Thyroid gland (tissue), 4 donors: Measurements from ENCODE around the gene SCD5. TPM values are rescaled to one million over a fixed set of nuclear protein-coding genes. Genes with fewer than 3 reads are reported as not detected.

Experiments
- DNase-seq, 2 donors: peaks; one replicate each; pipeline ENCODE4 v3.0.0-alpha.2; 2019
- H3K27ac ChIP-seq, 3 donors: fragments of 200-600 bp; sonication (generic); 1 replicate in 2 of 3; 2 replicates in 1 of 3; pipeline ENCODE4 v1.5.1; 2016 to 2019; ENCODE audit warnings: mild to moderate bottlenecking in 1 of 3, moderate library complexity in 1 of 3
- H3K27me3 ChIP-seq: fragments of 200-600 bp; sonication (generic); one replicate; pipeline ENCODE4 v1.5.1; 2019
- H3K36me3 ChIP-seq, 2 donors: fragments of 200-600 bp; sonication (generic); one replicate each; pipeline ENCODE4 v1.5.1; 2016 to 2019
- H3K4me1 ChIP-seq, 2 donors: fragments of 200-600 bp; sonication (generic); one replicate each; pipeline ENCODE4 v1.5.1; 2017 to 2019
- H3K4me3 ChIP-seq, 3 donors: fragments of 200-600 bp; sonication (generic); replicated peaks in 1 of 3; 1 replicate in 2 of 3; 2 replicates in 1 of 3; pipeline ENCODE4 v1.5.1; 2016; ENCODE audit warnings: mild to moderate bottlenecking in 1 of 3
- H3K9me3 ChIP-seq: fragments of 200-600 bp; sonication (generic); one replicate; pipeline ENCODE4 v1.5.1; 2017
- POLR2A ChIP-seq, 2 donors: fragments of 450-650 bp; IDR thresholded peaks; one replicate each; pipeline ENCODE4 v1.6.1; 2017; ENCODE audit warnings: antibody characterized with exemption in 2 of 2, mild to moderate bottlenecking in 2 of 2, moderate library complexity in 1 of 2
- WGBS, 2 donors: methylation state at CpG; one replicate each; pipeline ENCODE4 v1.1.5; 2017; 5-methylcytosine and 5-hydroxymethylcytosine counted together
- intact Hi-C: fragments of 100-400 bp; cut with DNase I; formaldehyde crosslinking; loops from one replicate; pipeline ENCODE4 v1.15.1; 2023
- total RNA-seq, 4 donors: library from RNA; depleted of rRNA; stranded (reverse); fragments of >200 nt; gene quantifications; one replicate each; pipeline ENCODE4 v1.2.3, GENCODE V29; 2016
- TF ChIP-seq, protein P1 (sequence below), 6 experiments: fragments of 200-600 bp in 3 of 6; fragments of 450-650 bp in 3 of 6; sonication (generic) in 3 of 6; IDR thresholded peaks; one replicate each; pipeline ENCODE4 v1.5.1; 2016 to 2019; ENCODE audit warnings: antibody characterized with exemption in 6 of 6, mild to moderate bottlenecking in 2 of 6, inconsistent platforms in 1 of 6, moderate library complexity in 1 of 6

The SCD5 gene
- total RNA-seq, 4 donors from 2014 or later: 47.0 to 96.4 (median 54.8) TPM

DNA sequence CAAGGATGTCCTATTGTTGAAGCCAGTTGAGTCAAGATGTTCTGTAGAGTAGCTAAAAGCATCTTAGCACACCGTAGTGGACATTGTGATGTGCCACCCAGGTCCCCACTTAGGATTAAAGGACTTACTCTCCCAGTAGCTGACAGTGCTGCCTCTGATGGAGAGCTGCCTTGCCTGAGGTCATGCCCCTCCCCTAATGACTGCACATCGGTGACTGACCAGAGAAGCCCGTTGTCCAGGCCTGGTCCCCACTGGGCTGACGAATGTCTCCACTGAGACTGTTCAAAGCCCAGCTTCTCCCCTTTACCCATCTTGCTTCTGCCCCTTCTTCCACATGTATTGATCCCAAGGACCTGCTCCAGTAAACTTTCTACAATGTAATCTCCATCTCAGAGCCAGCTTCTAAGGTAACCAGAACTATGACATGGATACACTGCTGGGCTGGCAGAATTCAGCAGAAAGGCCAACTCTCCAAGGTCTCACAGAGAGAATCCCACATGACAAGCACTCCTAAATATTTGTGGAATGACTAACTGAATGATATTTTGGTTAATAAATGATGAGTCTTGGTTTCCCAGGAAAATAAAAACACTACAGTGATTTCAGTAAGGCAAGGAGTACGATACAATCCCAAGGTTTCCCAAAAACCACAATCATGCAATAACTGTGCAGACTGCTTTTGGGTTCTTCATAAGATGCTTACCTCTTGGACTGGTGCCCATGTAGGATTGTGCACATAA, 154.4 kb downstream of the SCD5 start:
- DNase-seq: no peak
- no peaks in the 10 kb centered on the region for H3K27me3 ChIP-seq
- H3K27ac ChIP-seq: no peak overlapping the region
- no peaks in the 10 kb centered on the region for H3K9me3 ChIP-seq
- H3K4me1 ChIP-seq: peaks cover 15 to 18% of the 10 kb centered on the region in 2 donors
- TF ChIP-seq, protein P1, sequence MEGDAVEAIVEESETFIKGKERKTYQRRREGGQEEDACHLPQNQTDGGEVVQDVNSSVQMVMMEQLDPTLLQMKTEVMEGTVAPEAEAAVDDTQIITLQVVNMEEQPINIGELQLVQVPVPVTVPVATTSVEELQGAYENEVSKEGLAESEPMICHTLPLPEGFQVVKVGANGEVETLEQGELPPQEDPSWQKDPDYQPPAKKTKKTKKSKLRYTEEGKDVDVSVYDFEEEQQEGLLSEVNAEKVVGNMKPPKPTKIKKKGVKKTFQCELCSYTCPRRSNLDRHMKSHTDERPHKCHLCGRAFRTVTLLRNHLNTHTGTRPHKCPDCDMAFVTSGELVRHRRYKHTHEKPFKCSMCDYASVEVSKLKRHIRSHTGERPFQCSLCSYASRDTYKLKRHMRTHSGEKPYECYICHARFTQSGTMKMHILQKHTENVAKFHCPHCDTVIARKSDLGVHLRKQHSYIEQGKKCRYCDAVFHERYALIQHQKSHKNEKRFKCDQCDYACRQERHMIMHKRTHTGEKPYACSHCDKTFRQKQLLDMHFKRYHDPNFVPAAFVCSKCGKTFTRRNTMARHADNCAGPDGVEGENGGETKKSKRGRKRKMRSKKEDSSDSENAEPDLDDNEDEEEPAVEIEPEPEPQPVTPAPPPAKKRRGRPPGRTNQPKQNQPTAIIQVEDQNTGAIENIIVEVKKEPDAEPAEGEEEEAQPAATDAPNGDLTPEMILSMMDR (IDR thresholded peaks at IDR 0.05): no peak
- no peak for TF ChIP-seq POLR2A (IDR thresholded peaks at IDR 0.05)
- WGBS, 2 donors: 90 to 92% methylated on average over 5 of the region's 5 CpGs
- H3K36me3 ChIP-seq: no peaks in the 10 kb centered on the region
- intact Hi-C loops: no loop called here
- H3K4me3 ChIP-seq: no peak overlapping the region

DNA sequence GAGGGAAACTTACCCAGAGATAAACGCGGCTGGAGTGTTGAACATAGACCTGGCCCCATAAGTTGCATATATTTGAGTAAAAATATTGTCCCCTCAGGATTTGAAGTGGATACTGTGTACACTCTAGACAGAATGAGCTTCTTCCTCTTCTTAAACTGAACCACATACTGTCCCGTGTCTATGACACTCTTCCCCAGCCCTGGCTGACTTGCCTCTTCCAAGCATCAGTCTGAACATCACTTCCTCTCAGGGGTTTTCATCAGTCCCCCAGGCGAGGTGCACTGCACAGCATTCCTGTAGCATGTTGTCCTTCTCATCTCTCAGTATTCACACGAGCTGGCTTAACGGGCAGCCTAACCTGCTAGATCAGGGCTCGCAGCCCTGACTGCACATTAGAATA, 156.3 kb downstream of the SCD5 start:
- Histone ChIP-seq H3K27ac (no peak overlapping the region), H3K36me3 (no peaks in the 10 kb centered on the region), H3K27me3 (no peaks in the 10 kb centered on the region), H3K9me3 (no peaks in the 10 kb centered on the region), H3K4me1 (peaks cover 15 to 18% of the 10 kb centered on the region in 2 donors), H3K4me3 (no peak overlapping the region)
- TF ChIP-seq, protein P1 (IDR thresholded peaks at IDR 0.05): no peak
- TF ChIP-seq POLR2A (IDR thresholded peaks at IDR 0.05): no peak
- WGBS, 2 donors: 74% methylated on average over 7 of the region's 7 CpGs
- intact Hi-C loops: no loop called here
- no peak for DNase-seq

DNA sequence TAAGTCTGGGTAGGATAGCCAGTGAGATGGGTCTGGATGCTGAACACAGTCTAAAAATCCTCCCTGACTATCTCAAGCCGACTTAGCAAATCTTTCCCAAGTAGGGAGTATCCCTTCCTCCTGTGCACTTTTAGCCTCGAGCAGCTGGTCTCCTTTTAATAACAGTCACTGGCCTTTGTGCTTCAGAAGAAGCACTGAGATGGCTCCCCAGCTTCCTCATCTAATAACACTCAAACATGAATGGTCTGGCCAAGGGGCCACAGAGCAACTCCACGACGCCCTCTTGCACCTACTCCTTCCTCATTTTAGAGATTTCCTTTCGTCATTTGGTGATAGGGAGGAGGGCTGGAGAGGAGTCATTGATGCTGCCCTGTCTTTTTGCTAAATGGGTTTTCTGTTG, 158.1 kb downstream of the SCD5 start:
- Histone ChIP-seq H3K9me3 (no peaks in the 10 kb centered on the region), H3K27ac (no peak overlapping the region), H3K4me3 (no peak overlapping the region), H3K27me3 (no peaks in the 10 kb centered on the region), H3K36me3 (no peaks in the 10 kb centered on the region), H3K4me1 (peaks cover 6 to 7% of the 10 kb centered on the region in 2 donors)
- DNase-seq: no peak
- intact Hi-C loops: no loop called here
- TF ChIP-seq, protein P1 (IDR thresholded peaks at IDR 0.05): no peak
- no peak for TF ChIP-seq POLR2A (IDR thresholded peaks at IDR 0.05)
- 67 to 82% methylated on average over 5 of the region's 5 CpGs for WGBS, 2 donors

DNA sequence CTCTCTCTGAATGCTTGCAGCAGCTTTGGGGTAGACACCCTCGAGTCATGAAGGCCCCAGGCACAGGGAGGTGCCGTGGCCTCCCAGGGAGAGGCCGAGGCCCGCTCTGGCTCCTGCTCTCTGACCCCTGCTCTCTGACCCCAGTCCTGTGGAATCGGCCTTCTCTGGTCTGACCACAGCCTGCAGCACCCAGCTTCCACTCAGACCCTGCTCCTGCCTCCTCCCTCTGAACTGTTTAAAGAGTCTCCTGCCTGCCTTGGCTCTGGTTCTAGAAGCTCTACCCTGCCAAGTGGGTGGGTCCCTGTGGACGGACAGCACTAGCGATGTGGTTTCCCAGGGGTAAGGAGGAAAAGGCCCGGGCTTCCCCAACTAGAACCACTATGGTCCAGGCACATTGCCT, 158.6 kb downstream of the SCD5 start:
- Histone ChIP-seq H3K27me3 (no peaks in the 10 kb centered on the region), H3K9me3 (no peaks in the 10 kb centered on the region), H3K4me1 (peaks cover under 1 to 1% of the 10 kb centered on the region in 2 donors), H3K27ac (no peak overlapping the region), H3K4me3 (no peak overlapping the region), H3K36me3 (no peaks in the 10 kb centered on the region)
- intact Hi-C loops: no loop called here
- DNase-seq: peak; percentile 12 to 24
- 46 to 73% methylated on average over 4 to 7 of the region's 8 CpGs for WGBS, 2 donors
- TF ChIP-seq POLR2A (IDR thresholded peaks at IDR 0.05): no peak
- TF ChIP-seq, protein P1 (IDR thresholded peaks at IDR 0.05): no peak

DNA sequence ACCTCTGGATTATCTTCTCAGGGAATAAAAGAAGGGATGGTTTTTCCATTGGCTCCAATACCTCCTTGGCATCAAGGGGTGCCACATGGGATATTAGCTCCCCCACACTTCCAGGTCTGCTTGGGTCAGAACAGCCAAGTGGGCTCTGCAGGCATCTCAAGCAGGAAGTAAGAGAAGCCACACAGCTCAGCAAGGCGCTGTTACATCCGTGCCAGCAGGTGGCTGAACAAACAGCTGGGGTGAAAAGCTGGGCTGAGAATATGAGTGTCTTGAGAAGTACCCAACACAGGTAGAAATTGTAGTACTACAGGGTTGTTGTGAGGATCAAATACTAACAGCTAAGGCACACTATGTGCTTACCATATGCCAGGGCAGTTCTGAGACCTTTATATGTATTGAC, 160.1 kb downstream of the SCD5 start:
- Histone ChIP-seq H3K4me1 (no peaks in the 10 kb centered on the region), H3K4me3 (no peak overlapping the region), H3K27me3 (no peaks in the 10 kb centered on the region), H3K36me3 (peaks cover 0 to 5% of the 10 kb centered on the region in 2 donors), H3K9me3 (no peaks in the 10 kb centered on the region), H3K27ac (no peak overlapping the region)
- 69 to 71% methylated on average over 2 of the region's 2 CpGs for WGBS, 2 donors
- TF ChIP-seq POLR2A (IDR thresholded peaks at IDR 0.05): no peak
- TF ChIP-seq, protein P1 (IDR thresholded peaks at IDR 0.05): no peak
- DNase-seq: no peak
- intact Hi-C loops: no loop called here
